ENCODE measurements around the gene CYB5R2.

CYB5R2 gene

GRCh38 chr11:7677796-7678201 lies 4.5 kb upstream of the CYB5R2 start:
- no peak for TF ChIP-seq BACH2 (CRISPR knock-in tag; IDR thresholded peaks at IDR 0.05; ENCODE audit: borderline replicate concordance)
- no peak for TF ChIP-seq SNAI2 (CRISPR knock-in tag; IDR thresholded peaks at IDR 0.05)
- TF ChIP-seq, protein P1, sequence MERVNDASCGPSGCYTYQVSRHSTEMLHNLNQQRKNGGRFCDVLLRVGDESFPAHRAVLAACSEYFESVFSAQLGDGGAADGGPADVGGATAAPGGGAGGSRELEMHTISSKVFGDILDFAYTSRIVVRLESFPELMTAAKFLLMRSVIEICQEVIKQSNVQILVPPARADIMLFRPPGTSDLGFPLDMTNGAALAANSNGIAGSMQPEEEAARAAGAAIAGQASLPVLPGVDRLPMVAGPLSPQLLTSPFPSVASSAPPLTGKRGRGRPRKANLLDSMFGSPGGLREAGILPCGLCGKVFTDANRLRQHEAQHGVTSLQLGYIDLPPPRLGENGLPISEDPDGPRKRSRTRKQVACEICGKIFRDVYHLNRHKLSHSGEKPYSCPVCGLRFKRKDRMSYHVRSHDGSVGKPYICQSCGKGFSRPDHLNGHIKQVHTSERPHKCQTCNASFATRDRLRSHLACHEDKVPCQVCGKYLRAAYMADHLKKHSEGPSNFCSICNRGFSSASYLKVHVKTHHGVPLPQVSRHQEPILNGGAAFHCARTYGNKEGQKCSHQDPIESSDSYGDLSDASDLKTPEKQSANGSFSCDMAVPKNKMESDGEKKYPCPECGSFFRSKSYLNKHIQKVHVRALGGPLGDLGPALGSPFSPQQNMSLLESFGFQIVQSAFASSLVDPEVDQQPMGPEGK (CRISPR knock-in tag; IDR thresholded peaks at IDR 0.05; ENCODE audit: borderline replicate concordance): no peak
- TF ChIP-seq, protein P2, sequence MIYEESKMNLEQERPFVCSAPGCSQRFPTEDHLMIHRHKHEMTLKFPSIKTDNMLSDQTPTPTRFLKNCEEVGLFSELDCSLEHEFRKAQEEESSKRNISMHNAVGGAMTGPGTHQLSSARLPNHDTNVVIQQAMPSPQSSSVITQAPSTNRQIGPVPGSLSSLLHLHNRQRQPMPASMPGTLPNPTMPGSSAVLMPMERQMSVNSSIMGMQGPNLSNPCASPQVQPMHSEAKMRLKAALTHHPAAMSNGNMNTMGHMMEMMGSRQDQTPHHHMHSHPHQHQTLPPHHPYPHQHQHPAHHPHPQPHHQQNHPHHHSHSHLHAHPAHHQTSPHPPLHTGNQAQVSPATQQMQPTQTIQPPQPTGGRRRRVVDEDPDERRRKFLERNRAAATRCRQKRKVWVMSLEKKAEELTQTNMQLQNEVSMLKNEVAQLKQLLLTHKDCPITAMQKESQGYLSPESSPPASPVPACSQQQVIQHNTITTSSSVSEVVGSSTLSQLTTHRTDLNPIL (CRISPR knock-in tag; IDR thresholded peaks at IDR 0.05; ENCODE audit: low read depth): no peak
- TF ChIP-seq, protein P3, sequence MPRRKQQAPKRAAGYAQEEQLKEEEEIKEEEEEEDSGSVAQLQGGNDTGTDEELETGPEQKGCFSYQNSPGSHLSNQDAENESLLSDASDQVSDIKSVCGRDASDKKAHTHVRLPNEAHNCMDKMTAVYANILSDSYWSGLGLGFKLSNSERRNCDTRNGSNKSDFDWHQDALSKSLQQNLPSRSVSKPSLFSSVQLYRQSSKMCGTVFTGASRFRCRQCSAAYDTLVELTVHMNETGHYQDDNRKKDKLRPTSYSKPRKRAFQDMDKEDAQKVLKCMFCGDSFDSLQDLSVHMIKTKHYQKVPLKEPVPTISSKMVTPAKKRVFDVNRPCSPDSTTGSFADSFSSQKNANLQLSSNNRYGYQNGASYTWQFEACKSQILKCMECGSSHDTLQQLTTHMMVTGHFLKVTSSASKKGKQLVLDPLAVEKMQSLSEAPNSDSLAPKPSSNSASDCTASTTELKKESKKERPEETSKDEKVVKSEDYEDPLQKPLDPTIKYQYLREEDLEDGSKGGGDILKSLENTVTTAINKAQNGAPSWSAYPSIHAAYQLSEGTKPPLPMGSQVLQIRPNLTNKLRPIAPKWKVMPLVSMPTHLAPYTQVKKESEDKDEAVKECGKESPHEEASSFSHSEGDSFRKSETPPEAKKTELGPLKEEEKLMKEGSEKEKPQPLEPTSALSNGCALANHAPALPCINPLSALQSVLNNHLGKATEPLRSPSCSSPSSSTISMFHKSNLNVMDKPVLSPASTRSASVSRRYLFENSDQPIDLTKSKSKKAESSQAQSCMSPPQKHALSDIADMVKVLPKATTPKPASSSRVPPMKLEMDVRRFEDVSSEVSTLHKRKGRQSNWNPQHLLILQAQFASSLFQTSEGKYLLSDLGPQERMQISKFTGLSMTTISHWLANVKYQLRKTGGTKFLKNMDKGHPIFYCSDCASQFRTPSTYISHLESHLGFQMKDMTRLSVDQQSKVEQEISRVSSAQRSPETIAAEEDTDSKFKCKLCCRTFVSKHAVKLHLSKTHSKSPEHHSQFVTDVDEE (CRISPR knock-in tag; IDR thresholded peaks at IDR 0.05): no peak
- TF ChIP-seq TOX (CRISPR knock-in tag; IDR thresholded peaks at IDR 0.05; ENCODE audit: borderline replicate concordance): no peak
- TF ChIP-seq ZNF565 (CRISPR knock-in tag; conservative IDR thresholded peaks at IDR 0.05; ENCODE audit: low read depth): no peak
- TF ChIP-seq ARNTL (CRISPR knock-in tag; IDR thresholded peaks at IDR 0.05; ENCODE audit: borderline replicate concordance, low read depth): no peak
- TF ChIP-seq CSDC2 (CRISPR knock-in tag; IDR thresholded peaks at IDR 0.05): no peak
- TF ChIP-seq, protein P4, sequence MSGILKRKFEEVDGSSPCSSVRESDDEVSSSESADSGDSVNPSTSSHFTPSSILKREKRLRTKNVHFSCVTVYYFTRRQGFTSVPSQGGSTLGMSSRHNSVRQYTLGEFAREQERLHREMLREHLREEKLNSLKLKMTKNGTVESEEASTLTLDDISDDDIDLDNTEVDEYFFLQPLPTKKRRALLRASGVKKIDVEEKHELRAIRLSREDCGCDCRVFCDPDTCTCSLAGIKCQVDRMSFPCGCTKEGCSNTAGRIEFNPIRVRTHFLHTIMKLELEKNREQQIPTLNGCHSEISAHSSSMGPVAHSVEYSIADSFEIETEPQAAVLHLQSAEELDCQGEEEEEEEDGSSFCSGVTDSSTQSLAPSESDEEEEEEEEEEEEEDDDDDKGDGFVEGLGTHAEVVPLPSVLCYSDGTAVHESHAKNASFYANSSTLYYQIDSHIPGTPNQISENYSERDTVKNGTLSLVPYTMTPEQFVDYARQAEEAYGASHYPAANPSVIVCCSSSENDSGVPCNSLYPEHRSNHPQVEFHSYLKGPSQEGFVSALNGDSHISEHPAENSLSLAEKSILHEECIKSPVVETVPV (CRISPR knock-in tag; IDR thresholded peaks at IDR 0.05): no peak
- TF ChIP-seq ISL1 (CRISPR knock-in tag; IDR thresholded peaks at IDR 0.05): no peak
- no peak for TF ChIP-seq RARB (CRISPR knock-in tag; IDR thresholded peaks at IDR 0.05)
- ATAC-seq: no peak

GRCh38 chr11:7677071-7677470 lies 3.8 kb upstream of the CYB5R2 start:
- no peak for ATAC-seq

More at GRCh38 chr11:7677071-7677470, 3.8 kb upstream of the CYB5R2 start:
- no peak for TF ChIP-seq ISL1 (CRISPR knock-in tag; IDR thresholded peaks at IDR 0.05)
- no peak for TF ChIP-seq PPARA (CRISPR knock-in tag; IDR thresholded peaks at IDR 0.05; ENCODE audit: borderline replicate concordance)
- no peak for TF ChIP-seq SNAI2 (CRISPR knock-in tag; IDR thresholded peaks at IDR 0.05)
- no peak for TF ChIP-seq ZNF70 (CRISPR knock-in tag; IDR thresholded peaks at IDR 0.05)
- TF ChIP-seq, protein P3 (CRISPR knock-in tag; IDR thresholded peaks at IDR 0.05): no peak
- TF ChIP-seq, protein P1 (CRISPR knock-in tag; IDR thresholded peaks at IDR 0.05; ENCODE audit: borderline replicate concordance): no peak
- TF ChIP-seq ZC3H10 (CRISPR knock-in tag; IDR thresholded peaks at IDR 0.05): no peak
- no peak for TF ChIP-seq BACH2 (CRISPR knock-in tag; IDR thresholded peaks at IDR 0.05; ENCODE audit: borderline replicate concordance)
- TF ChIP-seq ZNF565 (CRISPR knock-in tag; conservative IDR thresholded peaks at IDR 0.05; ENCODE audit: low read depth): no peak
- no peak for TF ChIP-seq CSDC2 (CRISPR knock-in tag; IDR thresholded peaks at IDR 0.05)

Data from SK-N-SH treated with all-trans-retinoic acid at 6 μM for 48 hours (cell line).